ENCODE results near the gene DLG2. TPM values are rescaled to one million over a fixed set of nuclear protein-coding genes. Genes with fewer than 3 reads are reported as not detected.

Gene DLG2
- polyA plus RNA-seq, 3 donors: 0.24 to 0.39 TPM; not detected in 1

- no peaks in the 10 kb centered on the region for H4K20me1 ChIP-seq (ENCODE audit: insufficient read depth, low read length)
- WGBS (ENCODE audit: insufficient coverage): 90% methylated on average over 4 of the region's 6 CpGs
- Mint-ChIP-seq H3K27ac (no peak overlapping the region), H3K9me3 (peaks cover 0 to 10% (median 2%) of the 10 kb centered on the region in 7 donors), H3K4me3 (no peak overlapping the region), H3K4me1 (no peaks in the 10 kb centered on the region), H3K27me3 (ENCODE audit: low read depth in 3 of 3) (no peaks in the 10 kb centered on the region), H3K36me3 (no peaks in the 10 kb centered on the region)
- intact Hi-C loops (cut with micrococcal nuclease): no loop called here
- no peak overlapping the region for H3K27ac ChIP-seq (ENCODE audit: low read depth in 1 of 2, low read length in 2 of 2)
- no peaks in the 10 kb centered on the region for H3K9me3 ChIP-seq (replicated peaks in 1 of 2; ENCODE audit: control insufficient read depth in 1 of 2, insufficient read depth in 1 of 2, low read length in 2 of 2)
- H3K79me2 ChIP-seq (ENCODE audit: insufficient read depth, low read length): no peaks in the 10 kb centered on the region
- no peak overlapping the region for H3K4me3 ChIP-seq (replicated peaks in 1 of 3; ENCODE audit: low read depth in 2 of 3, low read length in 3 of 3)
- H2AFZ ChIP-seq (ENCODE audit: insufficient read depth, low read depth, low read length, poor library complexity, severe bottlenecking): no peak overlapping the region
- no peaks in the 10 kb centered on the region for H3K27me3 ChIP-seq (ENCODE audit: control insufficient read depth in 2 of 2, insufficient read depth in 2 of 2, low read length in 2 of 2)
- no peak overlapping the region for H3K4me2 ChIP-seq (replicated peaks; ENCODE audit: extremely low read depth, low read length, poor library complexity, severe bottlenecking)
- H3K4me1 ChIP-seq (ENCODE audit: control insufficient read depth in 1 of 2, insufficient read depth in 2 of 2, low read length in 2 of 2): no peaks in the 10 kb centered on the region
- no peak for DNase-seq
- H3K36me3 ChIP-seq (replicated peaks in 1 of 2; ENCODE audit: control insufficient read depth in 1 of 2, insufficient read depth in 2 of 2, low read length in 2 of 2): no peaks in the 10 kb centered on the region
- no peak overlapping the region for H3K9ac ChIP-seq (ENCODE audit: insufficient read depth, low read length, poor library complexity, severe bottlenecking)
- TF ChIP-seq CTCF (IDR thresholded peaks at IDR 0.05): no peak
These were observed 2118.3 kb downstream of the DLG2 start for GRCh38 chr11:83508804-83509203.

DNA sequence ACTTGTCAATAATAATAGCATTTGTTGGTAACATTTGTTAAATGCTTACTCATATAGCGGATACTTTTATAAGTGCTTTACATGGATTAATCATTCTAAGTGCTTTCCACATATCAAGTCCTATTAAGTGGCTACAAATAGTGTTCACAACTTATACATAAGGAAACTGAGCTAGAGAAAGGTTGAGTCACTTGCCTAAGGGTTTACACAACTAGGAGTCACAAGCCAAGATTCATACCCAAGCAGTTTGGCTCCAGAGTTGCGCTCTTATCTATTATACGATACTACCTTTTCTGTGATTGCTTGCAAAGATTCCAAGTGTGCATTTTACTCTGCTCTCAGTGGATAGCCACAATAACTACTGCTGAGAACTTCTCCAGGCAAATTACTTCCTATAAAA lies 2125.1 kb downstream of the DLG2 start:
- no peak for DNase-seq
- Histone ChIP-seq H3K27ac (ENCODE audit: low read depth in 1 of 2, low read length in 2 of 2) (no peak overlapping the region), H3K9ac (ENCODE audit: insufficient read depth, low read length, poor library complexity, severe bottlenecking) (no peak overlapping the region), H3K4me1 (ENCODE audit: control insufficient read depth in 1 of 2, insufficient read depth in 2 of 2, low read length in 2 of 2) (no peaks in the 10 kb centered on the region), H3K9me3 (replicated peaks in 1 of 2; ENCODE audit: control insufficient read depth in 1 of 2, insufficient read depth in 1 of 2, low read length in 2 of 2) (no peaks in the 10 kb centered on the region), H4K20me1 (ENCODE audit: insufficient read depth, low read length) (no peaks in the 10 kb centered on the region), H3K4me3 (replicated peaks in 1 of 3; ENCODE audit: low read depth in 2 of 3, low read length in 3 of 3) (no peak overlapping the region), H3K79me2 (ENCODE audit: insufficient read depth, low read length) (no peaks in the 10 kb centered on the region), H3K36me3 (replicated peaks in 1 of 2; ENCODE audit: control insufficient read depth in 1 of 2, insufficient read depth in 2 of 2, low read length in 2 of 2) (no peaks in the 10 kb centered on the region), H3K4me2 (replicated peaks; ENCODE audit: extremely low read depth, low read length, poor library complexity, severe bottlenecking) (no peak overlapping the region), H2AFZ (ENCODE audit: insufficient read depth, low read depth, low read length, poor library complexity, severe bottlenecking) (no peak overlapping the region), H3K27me3 (ENCODE audit: control insufficient read depth in 2 of 2, insufficient read depth in 2 of 2, low read length in 2 of 2) (no peaks in the 10 kb centered on the region)
- no peaks in the 10 kb centered on the region for H3K27me3 Mint-ChIP-seq (ENCODE audit: low read depth in 3 of 3)
- no peak for TF ChIP-seq CTCF (IDR thresholded peaks at IDR 0.05)
- peaks cover 0 to 4% (median 2%) of the 10 kb centered on the region in 7 donors for H3K9me3 Mint-ChIP-seq
- no peak overlapping the region for H3K27ac Mint-ChIP-seq
- 100% methylated on average over 1 of the region's 3 CpGs for WGBS (ENCODE audit: insufficient coverage)
- intact Hi-C loops (cut with micrococcal nuclease): no loop called here
- H3K4me1 Mint-ChIP-seq: no peaks in the 10 kb centered on the region
- no peak overlapping the region for H3K4me3 Mint-ChIP-seq
- H3K36me3 Mint-ChIP-seq: no peaks in the 10 kb centered on the region

All from CD14-positive monocyte (primary cell).